ENCODE data around the gene OR5K4.
"Not testable (repeated sequence)": the region's sequence is repeated elsewhere in the genome, so short reads cannot be mapped to it uniquely, and the experiment has no call there.

The OR5K4 gene

GRCh38 chr3:98388147-98388546 is 34.5 kb downstream of the OR5K4 start:
- TF ChIP-seq, protein P1, sequence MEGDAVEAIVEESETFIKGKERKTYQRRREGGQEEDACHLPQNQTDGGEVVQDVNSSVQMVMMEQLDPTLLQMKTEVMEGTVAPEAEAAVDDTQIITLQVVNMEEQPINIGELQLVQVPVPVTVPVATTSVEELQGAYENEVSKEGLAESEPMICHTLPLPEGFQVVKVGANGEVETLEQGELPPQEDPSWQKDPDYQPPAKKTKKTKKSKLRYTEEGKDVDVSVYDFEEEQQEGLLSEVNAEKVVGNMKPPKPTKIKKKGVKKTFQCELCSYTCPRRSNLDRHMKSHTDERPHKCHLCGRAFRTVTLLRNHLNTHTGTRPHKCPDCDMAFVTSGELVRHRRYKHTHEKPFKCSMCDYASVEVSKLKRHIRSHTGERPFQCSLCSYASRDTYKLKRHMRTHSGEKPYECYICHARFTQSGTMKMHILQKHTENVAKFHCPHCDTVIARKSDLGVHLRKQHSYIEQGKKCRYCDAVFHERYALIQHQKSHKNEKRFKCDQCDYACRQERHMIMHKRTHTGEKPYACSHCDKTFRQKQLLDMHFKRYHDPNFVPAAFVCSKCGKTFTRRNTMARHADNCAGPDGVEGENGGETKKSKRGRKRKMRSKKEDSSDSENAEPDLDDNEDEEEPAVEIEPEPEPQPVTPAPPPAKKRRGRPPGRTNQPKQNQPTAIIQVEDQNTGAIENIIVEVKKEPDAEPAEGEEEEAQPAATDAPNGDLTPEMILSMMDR (IDR thresholded peaks at IDR 0.05; ENCODE audit: control insufficient read depth, insufficient read depth, low read depth, low read length, missing control alignments) = no peak
- H3K4me3 ChIP-seq (ENCODE audit: control insufficient read depth, low read depth, low read length) = no peak overlapping the region
- no peak for DNase-seq (ENCODE audit: low read depth)

GRCh38 chr3:98390366-98390765 is 36.7 kb downstream of the OR5K4 start, which contains the start of gene OR5K3:
OR5K3 (plus strand) TSS chr3:98390666; CDS start chr3:98390666, 0 bp downstream.
- no peak for DNase-seq (ENCODE audit: low read depth)
- no peak within 1 kb of the TSS for H3K4me3 ChIP-seq (ENCODE audit: control insufficient read depth, low read depth, low read length)
- TF ChIP-seq, protein P1 (IDR thresholded peaks at IDR 0.05; ENCODE audit: control insufficient read depth, insufficient read depth, low read depth, low read length, missing control alignments) = no peak

GRCh38 chr3:98395101-98395500 is 41.4 kb downstream of the OR5K4 start:
- TF ChIP-seq, protein P1 (IDR thresholded peaks at IDR 0.05; ENCODE audit: control insufficient read depth, insufficient read depth, low read depth, low read length, missing control alignments) = no peak
- no peak overlapping the region for H3K4me3 ChIP-seq (ENCODE audit: control insufficient read depth, low read depth, low read length)
- DNase-seq (ENCODE audit: low read depth) = no peak

DNA sequence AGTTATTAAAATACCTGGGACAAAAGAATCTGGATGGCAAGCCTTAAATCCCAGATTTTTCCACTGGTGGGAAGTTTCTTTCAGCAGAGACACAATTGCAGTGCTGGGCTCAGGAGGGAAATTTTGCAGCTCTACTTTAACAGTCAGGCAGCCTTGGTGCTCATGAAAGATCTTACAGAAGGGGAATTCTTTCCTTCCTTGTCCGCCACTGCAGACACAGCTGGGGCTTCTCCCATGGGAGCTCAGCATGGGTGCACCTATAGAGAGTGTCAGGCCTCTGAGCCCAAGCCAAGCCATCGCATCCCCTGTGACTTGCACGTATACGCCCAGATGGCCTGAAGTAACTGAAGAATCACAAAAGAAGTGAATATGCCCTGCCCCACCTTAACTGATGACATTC is 42.8 kb downstream of the OR5K4 start:
- not testable (repeated sequence) for DNase-seq (ENCODE audit: low read depth)

GRCh38 chr3:98398513-98398912 is 44.9 kb downstream of the OR5K4 start:
- no peak overlapping the region for H3K4me3 ChIP-seq (ENCODE audit: control insufficient read depth, low read depth, low read length)
- TF ChIP-seq, protein P1 (IDR thresholded peaks at IDR 0.05; ENCODE audit: control insufficient read depth, insufficient read depth, low read depth, low read length, missing control alignments) = no peak
- no peak for DNase-seq (ENCODE audit: low read depth)

More for the DNA sequence above, 42.8 kb downstream of the OR5K4 start:
- not testable (repeated sequence) for H3K4me3 ChIP-seq (ENCODE audit: control insufficient read depth, low read depth, low read length)

DNA sequence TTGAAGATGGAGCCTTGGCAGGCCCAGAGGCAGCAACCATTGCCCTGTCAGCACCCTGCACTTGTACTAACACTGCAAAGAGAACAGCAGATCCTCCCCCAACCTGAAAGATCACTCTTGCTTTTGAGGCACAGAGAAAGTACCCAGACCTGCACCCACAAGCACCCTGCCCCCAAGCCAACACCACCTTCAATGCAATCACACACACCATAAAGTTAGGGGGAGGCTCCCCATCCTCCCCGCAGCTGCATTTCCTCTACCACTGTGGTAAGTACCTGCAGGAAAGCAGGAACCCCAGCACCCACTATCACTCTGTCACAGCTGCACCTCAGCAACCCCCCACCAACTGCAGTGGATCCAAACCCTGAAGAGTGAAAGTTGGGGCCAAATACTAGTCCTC is 48.9 kb downstream of the OR5K4 start:
- DNase-seq (ENCODE audit: low read depth) = no peak
- H3K4me3 ChIP-seq (ENCODE audit: control insufficient read depth, low read depth, low read length) = no peak overlapping the region
- TF ChIP-seq, protein P1 (IDR thresholded peaks at IDR 0.05; ENCODE audit: control insufficient read depth, insufficient read depth, low read depth, low read length, missing control alignments) = no peak

- no peak overlapping the region for H3K4me3 ChIP-seq (ENCODE audit: control insufficient read depth, low read depth, low read length)
- DNase-seq (ENCODE audit: low read depth) = no peak
- TF ChIP-seq, protein P1 (IDR thresholded peaks at IDR 0.05; ENCODE audit: control insufficient read depth, insufficient read depth, low read depth, low read length, missing control alignments) = no peak
These were observed 50.4 kb downstream of the OR5K4 start for GRCh38 chr3:98404010-98404409.

All from AG09309 (cell line).